K562 (cell line): Measurements from ENCODE around the gene CRIP3. TPM values are rescaled to one million over a fixed set of nuclear protein-coding genes. Genes with fewer than 3 reads are reported as not detected.

Experiments
- BRD4 ChIP-seq: fragments of 200-600 bp; sonication (generic); IDR thresholded peaks from 2 replicates; pipeline ENCODE4 v1.6.1; 2017; ENCODE audit warnings: inconsistent platforms
- DLX4 ChIP-seq: fragments of 250-450 bp; sonication (Bioruptor Pico); IDR thresholded peaks from 2 replicates; pipeline ENCODE4 v1.6.1; 2021; ENCODE audit warnings: mild to moderate bottlenecking
- DPF2 ChIP-seq: fragments of 450-650 bp; IDR thresholded peaks from 2 replicates; pipeline ENCODE4 v1.6.1; 2016
- ETV1 ChIP-seq: fragments of 450-650 bp; conservative IDR thresholded peaks from 2 replicates; pipeline ENCODE4 v1.6.1; 2016; ENCODE audit warnings: missing genetic modification characterization, control low read depth, low read depth, missing compliant biosample characterization
- HNRNPUL1 ChIP-seq: fragments of 200-400 bp; formaldehyde crosslinking; IDR thresholded peaks from 2 replicates; pipeline ENCODE4 v1.6.1; 2017; ENCODE audit warnings: low read length
- NFIC ChIP-seq: fragments of 450-650 bp; IDR thresholded peaks from 2 replicates; pipeline ENCODE4 v1.6.1; 2017; ENCODE audit warnings: mild to moderate bottlenecking, inconsistent platforms
- NR3C1 ChIP-seq: sonication (generic); formaldehyde crosslinking; IDR thresholded peaks from 2 replicates; pipeline ENCODE4 v1.8.1; 2022; ENCODE audit warnings: missing genetic modification reagents
- POU5F1 ChIP-seq: fragments of 150-350 bp; IDR thresholded peaks from 2 replicates; pipeline ENCODE4 v1.6.1; 2014; ENCODE audit warnings: borderline replicate concordance, low read length, low read depth, mild to moderate bottlenecking; ENCODE audit not compliant: partially characterized antibody
- RFX5 ChIP-seq: IDR thresholded peaks from 2 replicates; pipeline ENCODE4 v1.6.1; 2011; ENCODE audit warnings: low read depth, mild to moderate bottlenecking, improper control_type of control experiment, low read length
- SMARCA5 ChIP-seq: fragments of 450-650 bp; IDR thresholded peaks from 2 replicates; pipeline ENCODE4 v1.6.1; 2016
- SRF ChIP-seq, 2 experiments: fragments of 250-450, 450-650 bp in 1 of 2; sonication (Bioruptor Pico) in 1 of 2; sonication (generic) in 1 of 2; formaldehyde crosslinking; IDR thresholded peaks; 2 replicates each; pipeline versions ENCODE4 v1.5.0 to v1.5.1; 2020 to 2022; ENCODE audit warnings: mild to moderate bottlenecking in 1 of 2, missing genetic modification reagents in 1 of 2
- ZBTB9 ChIP-seq: fragments of 450-650 bp; formaldehyde crosslinking; IDR thresholded peaks from 2 replicates; pipeline ENCODE4 v1.4.0; 2020; ENCODE audit warnings: mild to moderate bottlenecking, moderate library complexity
- ZNF324 ChIP-seq: fragments of 250-450 bp; sonication (Bioruptor Pico); IDR thresholded peaks from 2 replicates; pipeline ENCODE4 v1.4.0; 2020; ENCODE audit warnings: mild to moderate bottlenecking
- ZNF395 ChIP-seq: fragments of 200-800 bp; sonication (Bioruptor generic); IDR thresholded peaks from 2 replicates; pipeline ENCODE4 v1.6.1; 2017; ENCODE audit warnings: missing genetic modification characterization, missing compliant biosample characterization
- ZNF431 ChIP-seq: sonication (generic); formaldehyde crosslinking; IDR thresholded peaks from 2 replicates; pipeline ENCODE4 v1.8.0; 2022; ENCODE audit warnings: mild to moderate bottlenecking, missing genetic modification reagents
- ZNF609 ChIP-seq: sonication (generic); formaldehyde crosslinking; IDR thresholded peaks from 2 replicates; pipeline ENCODE4 v1.8.1; 2023; ENCODE audit warnings: missing genetic modification reagents, mild to moderate bottlenecking, borderline replicate concordance
- polyA plus RNA-seq, 8 experiments: library from polyadenylated mRNA; depleted of rRNA in 4 of 8; stranded (reverse) in 5 of 8; unstranded in 3 of 8; fragments of >200 nt; fragmentation: Nextera tagmentation in 2 of 8; fragmentation: Illumina TruSeq in 1 of 8; extraction: Ambion mirVana in 2 of 8; extraction: Trizol in 1 of 8; gene quantifications; 2 replicates each; pipeline versions ENCODE4 v1.2.1 to v1.2.3, GENCODE V29; 2011 to 2014; ENCODE audit warnings: inconsistent platforms in 1 of 8, missing spikeins in 1 of 8
- total RNA-seq, 7 experiments: library from RNA; depleted of rRNA in 6 of 7; stranded (reverse); fragments of >200 nt in 6 of 7; fragmentation: Illumina TruSeq in 2 of 7; extraction: Trizol in 2 of 7; gene quantifications; 2 replicates each; pipeline versions ENCODE4 v1.2.1 to v1.2.3, GENCODE V29; 2011 to 2021; ENCODE audit warnings: low replicate concordance in 1 of 7
- TF ChIP-seq, protein P1 (sequence below): fragments of 250-450 bp; sonication (Bioruptor Pico); IDR thresholded peaks from 2 replicates; pipeline ENCODE4 v1.8.0; 2022; ENCODE audit warnings: inconsistent platforms, mild to moderate bottlenecking, moderate library complexity, borderline replicate concordance

CRIP3 gene
- total and polyA plus RNA-seq, 9 of the 15 experiments (the other 6 are each of a cell fraction or from before 2014, with no cell fraction given): 0.36 to 2.1 (median 0.87) TPM

DNA sequence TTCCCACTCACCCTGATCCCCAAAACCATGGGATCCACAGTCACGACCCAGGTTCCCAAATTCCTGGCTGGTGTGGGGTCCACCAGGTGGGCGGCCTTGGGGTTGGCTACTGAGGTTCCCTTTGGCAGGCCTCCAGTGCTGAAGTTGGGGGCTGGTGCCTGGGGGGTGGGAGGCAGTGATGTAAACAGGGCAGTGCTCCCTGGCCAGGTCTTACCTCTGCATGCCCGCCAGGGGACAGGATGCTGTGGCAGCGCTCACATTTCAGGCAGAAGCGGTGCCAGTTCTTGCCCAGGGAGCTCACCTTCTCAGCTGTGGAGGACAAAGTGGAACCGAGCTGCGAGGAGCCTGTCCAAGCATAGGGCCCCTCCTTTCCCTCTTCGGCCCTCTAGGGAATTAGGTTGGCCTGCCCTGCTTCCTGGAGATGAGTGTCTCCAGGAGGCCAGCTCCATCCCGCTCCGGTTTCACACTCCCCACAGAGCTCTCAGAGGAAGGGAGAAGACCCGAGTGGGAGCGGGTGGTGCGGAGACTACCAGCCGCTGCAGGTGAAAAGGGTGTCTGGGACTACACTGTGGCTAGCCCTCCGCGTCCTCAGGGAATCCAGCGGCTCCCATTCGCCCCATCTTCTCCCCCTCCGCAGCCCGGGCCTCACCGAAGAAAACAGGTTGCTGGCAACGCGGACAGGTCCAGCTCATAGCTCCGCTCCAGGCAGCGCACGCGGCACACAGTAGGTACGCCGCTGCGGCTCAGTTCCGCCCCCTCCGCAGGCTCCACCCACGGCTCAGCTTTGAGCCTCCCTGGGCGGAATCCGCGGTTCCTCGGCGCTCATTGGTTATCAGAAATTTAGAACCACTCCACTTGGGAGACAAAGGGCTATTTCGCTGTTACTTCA, at the start of gene CRIP3 (continued):
- no peak for TF ChIP-seq HNRNPUL1
- TF ChIP-seq DLX4 (CRISPR knock-in tag): no peak
- no peak for TF ChIP-seq ZBTB9 (CRISPR knock-in tag)
- TF ChIP-seq ZNF395 (CRISPR knock-in tag): no peak
- TF ChIP-seq SMARCA5: no peak
- no peak for TF ChIP-seq ZNF324 (CRISPR knock-in tag)
- TF ChIP-seq ZNF609 (CRISPR knock-in tag): no peak
- no peak for TF ChIP-seq ETV1 (tag)
- TF ChIP-seq SRF (CRISPR knock-in tag; IDR thresholded peaks at IDR 0.05): peak in 1 of 2 experiments; percentile 92; a peak in 1 of 4 replicates
- no peak for TF ChIP-seq DPF2
- TF ChIP-seq NFIC: 0 out of 2 replicates have a peak, but pooled peaks have one; percentile 8
- TF ChIP-seq NR3C1 (CRISPR knock-in tag): no peak
- no peak for TF ChIP-seq BRD4
- TF ChIP-seq, protein P1, sequence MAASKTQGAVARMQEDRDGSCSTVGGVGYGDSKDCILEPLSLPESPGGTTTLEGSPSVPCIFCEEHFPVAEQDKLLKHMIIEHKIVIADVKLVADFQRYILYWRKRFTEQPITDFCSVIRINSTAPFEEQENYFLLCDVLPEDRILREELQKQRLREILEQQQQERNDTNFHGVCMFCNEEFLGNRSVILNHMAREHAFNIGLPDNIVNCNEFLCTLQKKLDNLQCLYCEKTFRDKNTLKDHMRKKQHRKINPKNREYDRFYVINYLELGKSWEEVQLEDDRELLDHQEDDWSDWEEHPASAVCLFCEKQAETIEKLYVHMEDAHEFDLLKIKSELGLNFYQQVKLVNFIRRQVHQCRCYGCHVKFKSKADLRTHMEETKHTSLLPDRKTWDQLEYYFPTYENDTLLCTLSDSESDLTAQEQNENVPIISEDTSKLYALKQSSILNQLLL (CRISPR knock-in tag): no peak
- no peak for TF ChIP-seq ZNF431
- TF ChIP-seq RFX5: no peak
- no peak for TF ChIP-seq POU5F1
